ENCODE measurements around the gene PPM1J.

DNA sequence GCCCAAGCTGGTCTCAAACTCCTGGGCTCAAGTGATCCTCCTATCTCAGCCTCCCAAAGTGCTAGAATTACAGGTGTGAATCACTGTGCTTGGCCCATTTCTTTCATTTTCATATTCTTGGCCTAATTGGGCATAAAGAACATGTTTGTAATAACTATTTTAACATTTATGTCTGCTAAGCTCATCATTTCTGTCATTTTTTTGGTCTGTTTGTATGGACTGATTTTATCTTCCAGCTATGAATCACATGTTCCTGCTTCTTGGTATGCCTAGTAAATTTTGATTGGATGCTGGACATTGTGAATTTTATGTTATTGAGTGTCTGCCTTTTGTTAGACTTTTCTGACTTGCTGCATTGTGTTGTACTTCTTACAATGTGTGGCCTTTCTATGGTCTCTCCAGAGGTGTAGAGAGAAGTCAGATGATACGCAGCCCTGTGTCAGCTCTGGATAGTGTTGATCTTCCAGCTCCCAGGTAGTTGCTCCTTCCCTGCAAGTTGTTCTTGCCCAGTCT lies 39.0 kb upstream of the PPM1J start:
- TF ChIP-seq POLR2A (IDR thresholded peaks at IDR 0.05; ENCODE audit: low read depth, low read length) = no peak
- TF ChIP-seq POLR2AphosphoS5 (IDR thresholded peaks at IDR 0.05; ENCODE audit: low read depth, low read length) = no peak
